ENCODE results near the gene KCNA5. TPM values are rescaled to one million over a fixed set of nuclear protein-coding genes. Genes with fewer than 3 reads are reported as not detected.
A peak's percentile ranks its signal among the peaks of the same experiment; 100 is the strongest.

The KCNA5 gene
- total and polyA plus RNA-seq, 2 of the 4 experiments (the other 2 are of a cell fraction) = not detected

GRCh38 chr12:5033883-5034282 is 9.8 kb upstream of the KCNA5 start:
- Histone ChIP-seq H3K9me3 (ENCODE audit: control insufficient read depth, insufficient read depth, low read length) (no peaks in the 10 kb centered on the region), H2AFZ (replicated peaks; ENCODE audit: low read length, poor library complexity) (peak overlapping the region; percentile 36), H3K9ac (ENCODE audit: low read depth, low read length) (no peak overlapping the region), H2BK120ac (ENCODE audit: low read depth, low read length) (peak overlapping the region; percentile 70; the same call in 1 of the 2 replicates), H3K36me3 (ENCODE audit: control insufficient read depth, insufficient read depth, low read length) (no peaks in the 10 kb centered on the region), H3K4me3 (ENCODE audit: insufficient read depth, low read depth, low read length) (no peak overlapping the region), H3K56ac (ENCODE audit: extremely low read depth, insufficient read depth, low read length) (no peak overlapping the region), H3K9me1 (ENCODE audit: insufficient read depth, low read length) (no peaks in the 10 kb centered on the region), H3K4me1 (ENCODE audit: control insufficient read depth, insufficient read depth, low read length) (peaks cover 4% of the 10 kb centered on the region), H4K5ac (ENCODE audit: low read depth, low read length) (peak overlapping the region; percentile 69; the same call in 1 of the 2 replicates), H2AK5ac (ENCODE audit: low read depth, low read length) (no peak overlapping the region), H2AK9ac (replicated peaks; ENCODE audit: low read depth, low read length, poor library complexity) (no peak overlapping the region), H3K27me3 (ENCODE audit: control insufficient read depth, insufficient read depth, low read length) (peaks cover 14% of the 10 kb centered on the region), H3K18ac (ENCODE audit: low read depth, low read length) (no peak overlapping the region; the same call in 1 of the 2 replicates), H2BK20ac (ENCODE audit: low read depth, low read length) (no peak overlapping the region), H4K8ac (ENCODE audit: low read depth in 2 of 2, low read length in 2 of 2) (peak overlapping the region in 1 of 2 experiments; percentile 86; a peak in 1 of 4 replicates), H2BK5ac (ENCODE audit: low read depth, low read length, poor library complexity, severe bottlenecking) (peak overlapping the region; percentile 38), H3K79me1 (ENCODE audit: low read depth in 1 of 2, low read length in 2 of 2) (no peaks in the 10 kb centered on the region), H3K27ac (ENCODE audit: insufficient read depth, low read length) (no peak overlapping the region), H3K4me2 (ENCODE audit: low read depth, low read length) (no peak overlapping the region; the same call in 1 of the 2 replicates), H4K91ac (ENCODE audit: insufficient read depth, low read depth, low read length) (peak overlapping the region; percentile 35; the same call in 1 of the 2 replicates), H3K14ac (replicated peaks; ENCODE audit: low read depth, low read length) (0 out of 2 replicates have a peak overlapping the region, but pooled peaks have one; percentile 40), H4K20me1 (ENCODE audit: insufficient read depth, low read length) (no peaks in the 10 kb centered on the region), H2BK15ac (ENCODE audit: low read depth, low read length) (0 out of 3 replicates have a peak overlapping the region, but pooled peaks have one; percentile 49), H3K23ac (ENCODE audit: low read depth, low read length) (no peak overlapping the region), H3K4ac (ENCODE audit: low read depth, low read length) (peak overlapping the region; percentile 9; the same call in 1 of the 2 replicates)
- dilution Hi-C loops (cut with HindIII; ENCODE audit: low sequenced_read_pairs, unreplicated experiment) (no loop called here), in situ Hi-C loops (cut with MboI; ENCODE audit: low sequenced_read_pairs) (no loop called here), intact Hi-C loops (cut with micrococcal nuclease) (no loop called here)
- BruUV-seq (replicated peaks) = no TSS peak
- no CpG with 5 or more reads among the region's 1 CpG for WGBS, 2 experiments (ENCODE audit: extremely low coverage in 2 of 2, insufficient read length in 1 of 2)
- no peak for DNase-seq
- ChIA-PET CTCF (interaction anchor here (0.6 kb wide), 3 partner anchors 12 to 1515 kb away, joined by 3 to 8 read pairs (median 3); no protein-coding TSS in a partner anchor), POLR2A (ENCODE audit: unreplicated experiment) (no interaction called here)
- TF ChIP-seq, protein P1, sequence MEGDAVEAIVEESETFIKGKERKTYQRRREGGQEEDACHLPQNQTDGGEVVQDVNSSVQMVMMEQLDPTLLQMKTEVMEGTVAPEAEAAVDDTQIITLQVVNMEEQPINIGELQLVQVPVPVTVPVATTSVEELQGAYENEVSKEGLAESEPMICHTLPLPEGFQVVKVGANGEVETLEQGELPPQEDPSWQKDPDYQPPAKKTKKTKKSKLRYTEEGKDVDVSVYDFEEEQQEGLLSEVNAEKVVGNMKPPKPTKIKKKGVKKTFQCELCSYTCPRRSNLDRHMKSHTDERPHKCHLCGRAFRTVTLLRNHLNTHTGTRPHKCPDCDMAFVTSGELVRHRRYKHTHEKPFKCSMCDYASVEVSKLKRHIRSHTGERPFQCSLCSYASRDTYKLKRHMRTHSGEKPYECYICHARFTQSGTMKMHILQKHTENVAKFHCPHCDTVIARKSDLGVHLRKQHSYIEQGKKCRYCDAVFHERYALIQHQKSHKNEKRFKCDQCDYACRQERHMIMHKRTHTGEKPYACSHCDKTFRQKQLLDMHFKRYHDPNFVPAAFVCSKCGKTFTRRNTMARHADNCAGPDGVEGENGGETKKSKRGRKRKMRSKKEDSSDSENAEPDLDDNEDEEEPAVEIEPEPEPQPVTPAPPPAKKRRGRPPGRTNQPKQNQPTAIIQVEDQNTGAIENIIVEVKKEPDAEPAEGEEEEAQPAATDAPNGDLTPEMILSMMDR (conservative IDR thresholded peaks at IDR 0.05; ENCODE audit: low read depth, low read length) = no peak
- TF ChIP-seq MAZ (IDR thresholded peaks at IDR 0.05; ENCODE audit: borderline replicate concordance, low read depth, low read length) = no peak
- no peak for TF ChIP-seq FOS (IDR thresholded peaks at IDR 0.05; ENCODE audit: low read depth, low read length)
- TF ChIP-seq RCOR1 (IDR thresholded peaks at IDR 0.05; ENCODE audit: insufficient replicate concordance, low read length) = no peak
- TF ChIP-seq SMC3 (IDR thresholded peaks at IDR 0.05; ENCODE audit: low read depth, low read length) = no peak
- TF ChIP-seq RAD21 (IDR thresholded peaks at IDR 0.05; ENCODE audit: low read length) = no peak
- TF ChIP-seq ELK1 (IDR thresholded peaks at IDR 0.05; ENCODE audit: borderline replicate concordance, low read depth, low read length) = no peak
- no peak for TF ChIP-seq NFE2L2 (IDR thresholded peaks at IDR 0.05; ENCODE audit: low read depth, low read length)
- no peak for TF ChIP-seq CEBPB (IDR thresholded peaks at IDR 0.05; ENCODE audit: low read depth, low read length)
- no peak for TF ChIP-seq MXI1 (IDR thresholded peaks at IDR 0.05; ENCODE audit: borderline replicate concordance, low read depth, low read length)
- no peak for TF ChIP-seq USF2 (IDR thresholded peaks at IDR 0.05; ENCODE audit: low read depth, low read length)
- TF ChIP-seq POLR2A (IDR thresholded peaks at IDR 0.05; ENCODE audit: low read depth, low read length) = no peak
- TF ChIP-seq BHLHE40 (IDR thresholded peaks at IDR 0.05; ENCODE audit: low read depth, low read length) = no peak
- TF ChIP-seq RFX5 (IDR thresholded peaks at IDR 0.05; ENCODE audit: low read depth, low read length) = no peak
- TF ChIP-seq MAFK (IDR thresholded peaks at IDR 0.05; ENCODE audit: low read depth, low read length) = no peak
- TF ChIP-seq CHD1 (IDR thresholded peaks at IDR 0.05; ENCODE audit: low read depth, low read length) = no peak
- ATAC-seq (ENCODE audit: low read depth) = no peak
